Globus pallidus (tissue), 1 donor: ENCODE measurements around the gene ARFRP1.

Experiments used
- DNase-seq: peaks from one replicate; pipeline ENCODE4 v3.0.0-alpha.2; 2015; ENCODE audit warnings: low spot score

Gene ARFRP1, protein sequence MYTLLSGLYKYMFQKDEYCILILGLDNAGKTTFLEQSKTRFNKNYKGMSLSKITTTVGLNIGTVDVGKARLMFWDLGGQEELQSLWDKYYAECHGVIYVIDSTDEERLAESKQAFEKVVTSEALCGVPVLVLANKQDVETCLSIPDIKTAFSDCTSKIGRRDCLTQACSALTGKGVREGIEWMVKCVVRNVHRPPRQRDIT

DNA sequence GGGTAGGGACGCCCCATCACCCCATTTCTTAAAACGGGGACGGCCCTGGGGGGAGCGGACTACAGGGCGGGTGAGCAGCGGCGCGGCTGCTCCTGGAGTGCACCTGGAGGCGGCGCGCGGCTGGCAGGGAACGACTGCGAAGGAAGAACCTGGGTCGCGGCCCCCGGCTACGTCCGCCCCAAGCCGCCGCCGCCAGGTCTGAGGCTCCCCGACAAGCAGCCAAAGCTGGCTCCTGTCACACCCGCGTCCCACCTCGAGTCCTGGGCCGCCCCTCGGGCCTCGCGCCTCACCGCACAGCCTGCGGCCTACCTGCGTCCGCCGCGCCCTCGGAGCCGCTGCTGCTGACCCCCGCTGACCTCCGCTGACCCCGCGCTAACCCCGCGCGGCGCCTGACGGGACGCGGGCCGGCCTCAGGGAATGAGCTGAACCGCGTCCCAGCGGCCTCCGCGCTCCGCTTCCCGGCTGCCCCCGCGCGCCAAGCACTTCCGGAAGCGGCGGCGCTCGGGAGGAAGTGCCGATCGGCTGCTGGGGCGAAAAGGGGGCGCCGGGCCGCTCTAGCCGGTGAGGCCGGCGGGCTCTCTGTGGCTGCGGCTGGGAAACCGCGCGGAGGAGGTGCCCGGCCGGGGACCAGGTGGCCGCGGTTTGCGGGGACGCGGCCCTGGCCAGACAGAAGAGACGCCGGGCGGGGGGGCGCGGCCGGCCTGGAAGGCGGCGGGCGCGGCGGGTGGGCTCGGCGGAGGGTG lies at the start of gene ARFRP1, which contains the start of gene ZGPAT:
TSS of gene ARFRP1 (minus strand) at position 419 of the 743 bp plus-strand sequence. CDS start 885 bp downstream, outside the sequence.
TSS of gene ZGPAT (plus strand) at position 482 of the 743 bp plus-strand sequence. CDS start 542 bp downstream, outside the sequence.
- peak; percentile 85 for DNase-seq

DNA sequence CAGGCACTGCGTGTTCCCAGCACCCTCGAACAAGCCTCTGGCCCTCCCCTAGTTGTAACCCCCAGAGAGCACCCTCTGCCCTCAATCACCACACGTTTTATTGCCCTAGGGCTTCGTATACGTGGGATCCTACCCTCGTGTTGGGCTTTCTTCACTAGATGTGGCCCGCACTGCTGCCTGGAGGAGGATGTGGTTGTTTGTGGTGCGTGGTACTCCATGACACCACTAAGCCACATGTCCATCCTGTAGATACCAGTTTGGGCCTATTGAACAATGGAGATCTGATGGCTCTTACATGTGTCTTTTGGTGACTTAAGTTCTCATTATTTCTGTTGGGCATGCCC lies 48.8 kb upstream of the ARFRP1 start:
- no peak for DNase-seq

DNA sequence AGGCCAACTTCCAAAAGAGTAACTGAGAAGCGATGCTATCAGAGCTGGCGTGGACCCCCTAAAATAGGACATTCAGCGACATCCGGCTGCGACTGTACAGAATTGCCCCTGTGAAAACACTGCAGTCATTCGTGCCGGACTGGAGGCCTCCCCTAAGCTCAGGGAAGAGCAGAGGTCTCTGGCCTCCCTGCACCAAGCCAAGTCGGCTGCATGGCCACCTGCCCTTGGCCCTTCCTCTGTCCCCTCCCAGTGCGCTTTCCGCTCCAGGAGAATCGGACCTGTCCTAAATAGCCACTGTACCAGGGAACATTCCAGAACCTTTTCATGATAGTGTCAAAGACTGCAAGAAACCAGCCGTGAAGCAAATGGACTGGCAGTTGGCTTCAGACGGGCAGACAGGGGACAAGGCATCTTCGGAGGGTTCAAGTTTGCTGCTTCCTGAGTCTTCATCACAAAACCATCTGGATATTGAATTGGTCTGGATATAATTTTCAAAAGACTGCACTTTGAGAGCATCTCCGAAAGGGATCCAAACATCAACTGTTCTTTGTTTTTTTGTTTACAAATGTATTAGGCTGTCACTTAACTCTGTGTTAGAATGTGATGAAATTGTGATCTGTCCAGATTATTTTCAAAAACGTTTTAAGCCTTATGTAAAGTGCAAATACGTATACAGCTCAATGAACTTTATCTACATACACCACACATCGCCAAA lies 48.3 kb upstream of the ARFRP1 start:
- no peak for DNase-seq

DNA sequence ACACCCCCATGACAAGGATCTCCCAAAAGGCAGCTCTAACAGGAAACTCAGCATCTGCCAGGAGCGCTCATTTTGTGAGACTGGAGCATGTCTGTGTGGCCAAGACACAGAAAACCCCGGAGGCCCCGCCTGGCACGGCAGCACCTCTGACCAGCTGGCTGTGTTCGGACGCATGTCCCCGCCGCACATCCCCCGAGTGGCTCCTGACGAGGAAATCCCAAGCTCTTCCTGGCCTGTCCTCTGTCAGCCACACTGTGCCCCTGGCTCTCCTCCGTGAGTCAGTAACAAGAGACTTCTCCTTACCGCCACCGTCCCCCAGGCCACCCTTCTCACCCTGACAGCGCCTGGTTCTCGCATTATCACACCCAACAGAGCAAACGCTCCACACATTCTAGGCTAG lies 46.2 kb upstream of the ARFRP1 start:
- DNase-seq: no peak

DNA sequence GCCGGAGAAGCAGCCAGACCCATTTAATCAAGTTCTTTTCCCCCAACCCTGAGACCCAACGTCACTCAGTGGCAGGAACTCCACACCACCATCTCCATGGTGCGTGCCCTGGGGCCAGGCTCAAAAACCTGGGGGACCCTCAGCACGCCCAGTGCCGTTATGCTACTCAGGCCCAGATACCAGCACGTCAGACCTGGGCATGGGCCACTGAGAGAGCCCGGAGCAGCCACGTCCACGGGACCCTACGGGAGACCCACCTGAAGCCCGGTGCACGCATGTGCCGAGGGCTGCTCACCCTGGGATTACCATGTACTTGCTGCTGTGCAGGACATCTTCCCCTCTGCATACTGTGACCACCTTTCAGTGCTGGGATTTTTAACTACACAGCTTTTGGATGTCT lies 45.6 kb upstream of the ARFRP1 start:
- DNase-seq: no peak

DNA sequence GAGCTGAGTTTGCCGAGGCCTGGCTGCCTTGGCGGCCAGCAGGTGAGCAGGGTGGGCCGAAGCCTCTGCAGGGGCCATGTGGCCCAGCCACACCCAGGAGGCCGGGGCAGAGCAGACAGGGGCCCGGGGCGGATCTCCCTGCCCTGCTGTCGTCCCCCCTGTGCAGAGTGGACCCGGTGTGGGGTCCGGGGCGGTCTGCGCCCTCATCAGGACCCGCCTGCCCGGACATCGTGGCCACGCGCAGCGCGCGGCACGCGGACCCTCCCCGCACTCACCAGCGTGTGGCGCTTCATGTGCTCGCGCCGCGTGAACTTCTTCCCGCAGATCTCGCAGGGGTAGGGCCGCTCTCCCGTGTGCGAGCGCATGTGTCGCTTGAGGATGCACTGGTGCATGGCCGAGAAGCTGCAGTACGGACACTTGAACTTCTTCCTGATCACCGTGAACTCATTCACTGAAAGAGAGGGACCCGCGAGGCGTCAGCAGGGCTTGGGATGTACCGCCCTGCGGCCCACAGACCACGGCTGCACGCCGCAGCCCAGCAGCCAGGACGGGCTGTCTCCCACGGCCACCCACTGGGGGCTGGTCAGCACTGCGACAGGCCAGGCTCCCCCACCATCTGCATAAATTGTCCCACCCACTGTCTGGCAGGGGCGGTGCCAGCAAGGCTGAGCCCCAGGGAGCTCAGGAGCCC lies 44.8 kb upstream of the ARFRP1 start:
- no peak for DNase-seq

DNA sequence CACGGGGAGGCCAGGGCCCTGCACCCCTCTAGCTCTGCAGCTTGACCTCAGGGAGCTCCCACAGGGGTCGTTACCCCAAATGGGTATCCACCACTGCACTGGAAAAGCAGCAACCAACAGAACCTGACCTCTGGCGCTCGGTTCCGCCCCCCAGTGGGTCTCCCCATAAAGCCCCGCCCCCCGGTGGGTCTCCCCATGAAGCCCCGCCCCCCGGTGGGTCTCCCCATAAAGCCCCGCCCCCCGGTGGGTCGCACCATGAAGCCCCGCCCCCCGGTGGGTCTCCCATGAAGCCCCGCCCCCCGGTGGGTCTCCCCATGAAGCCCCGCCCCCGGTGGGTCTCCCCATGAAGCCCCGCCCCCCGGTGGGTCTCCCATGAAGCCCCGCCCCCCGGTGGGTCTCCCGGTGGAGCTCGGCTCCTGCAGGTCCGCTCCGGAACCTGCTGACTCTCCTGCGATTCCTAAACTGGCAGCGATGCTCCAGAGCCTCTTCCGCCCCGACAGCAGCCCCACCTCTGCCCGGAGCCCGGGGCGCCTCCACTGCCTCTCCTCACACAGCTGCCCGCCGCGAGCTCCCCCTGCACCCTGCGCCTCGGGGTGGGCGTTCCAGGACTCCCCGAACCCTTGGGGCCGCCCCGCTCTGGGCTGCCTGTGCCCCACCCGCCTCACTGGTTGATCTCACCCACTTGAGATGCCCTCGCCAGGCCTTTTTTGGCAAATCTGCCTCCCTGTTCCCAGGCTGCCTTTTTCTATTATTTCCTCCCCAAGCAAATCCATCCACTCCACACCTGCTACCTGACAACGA lies 43.9 kb upstream of the ARFRP1 start:
- DNase-seq: no peak

DNA sequence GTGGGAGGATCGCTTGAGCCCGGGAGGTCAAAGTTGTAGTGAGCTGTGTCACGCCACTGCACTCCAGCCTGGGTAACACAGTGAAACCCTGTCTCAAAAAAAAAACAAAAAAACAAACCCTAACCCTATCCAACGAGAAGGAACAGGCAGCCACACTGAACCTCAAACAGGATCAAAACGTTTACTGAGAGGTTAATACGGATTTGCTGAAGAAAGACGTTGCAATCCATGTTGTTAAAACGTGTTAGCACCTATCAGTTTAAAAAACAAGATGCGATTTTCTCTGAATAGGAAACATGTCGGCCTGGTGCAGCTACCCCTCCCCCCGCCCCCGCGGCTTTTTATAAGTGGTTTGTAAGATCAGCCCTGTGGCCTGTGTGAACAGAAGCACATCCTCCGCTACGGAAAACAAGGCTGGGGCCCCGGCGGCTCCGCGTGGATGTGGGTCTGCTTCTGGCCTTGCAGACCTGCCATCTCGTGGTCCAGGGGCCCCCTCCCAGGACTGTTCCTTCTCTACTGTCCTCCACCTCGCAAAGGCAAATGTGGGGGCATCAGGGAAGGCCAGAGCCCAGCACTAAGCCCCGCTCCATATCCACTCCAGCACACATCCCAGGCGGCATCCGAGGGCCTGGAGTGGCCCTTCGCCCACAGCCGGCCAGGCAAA lies 43.2 kb upstream of the ARFRP1 start:
- DNase-seq: no peak

DNA sequence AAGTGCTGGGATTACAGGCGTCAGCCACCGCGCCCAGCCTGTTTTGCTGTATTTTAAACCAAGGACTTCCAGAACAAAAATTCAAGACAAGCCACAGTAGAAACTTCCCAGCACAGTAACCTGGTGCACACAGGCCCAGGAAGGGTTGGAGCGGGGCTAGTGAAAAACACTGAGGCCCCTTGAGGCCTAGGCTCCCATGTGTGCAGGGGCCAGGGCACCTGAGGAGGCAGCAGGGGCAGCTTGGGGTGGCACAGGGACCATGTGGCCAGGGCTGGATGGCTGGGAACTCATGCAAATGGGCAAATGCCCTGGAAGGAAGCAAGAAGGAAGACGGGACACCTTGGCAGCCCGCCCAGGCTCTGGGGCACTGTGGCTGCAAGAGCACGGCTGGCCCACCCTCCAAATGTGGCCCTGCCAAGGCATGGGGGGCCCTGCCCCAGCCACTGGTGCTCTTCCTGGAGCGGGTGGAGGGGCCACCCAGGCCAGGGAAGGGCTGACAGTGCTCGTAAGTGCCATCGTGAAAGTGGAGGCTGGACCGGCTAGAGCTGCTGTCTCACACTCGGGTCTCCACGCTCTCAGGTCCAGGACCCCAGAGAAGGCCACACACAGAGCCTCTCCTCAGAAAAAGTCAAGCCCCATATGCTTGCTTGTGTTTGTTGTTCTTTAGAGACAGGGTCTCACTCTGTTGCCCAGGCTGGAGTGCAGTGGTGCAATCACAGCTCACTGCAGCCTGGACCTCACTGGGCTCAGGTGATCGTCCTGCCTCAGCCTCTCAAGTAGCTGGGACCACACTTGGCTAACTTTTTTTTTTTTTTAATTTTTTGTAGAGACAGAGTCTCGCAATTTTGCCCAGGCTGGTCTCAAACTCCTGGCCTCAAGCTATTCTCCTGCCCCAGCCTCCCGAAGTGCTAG lies 42.1 kb upstream of the ARFRP1 start:
- no peak for DNase-seq

DNA sequence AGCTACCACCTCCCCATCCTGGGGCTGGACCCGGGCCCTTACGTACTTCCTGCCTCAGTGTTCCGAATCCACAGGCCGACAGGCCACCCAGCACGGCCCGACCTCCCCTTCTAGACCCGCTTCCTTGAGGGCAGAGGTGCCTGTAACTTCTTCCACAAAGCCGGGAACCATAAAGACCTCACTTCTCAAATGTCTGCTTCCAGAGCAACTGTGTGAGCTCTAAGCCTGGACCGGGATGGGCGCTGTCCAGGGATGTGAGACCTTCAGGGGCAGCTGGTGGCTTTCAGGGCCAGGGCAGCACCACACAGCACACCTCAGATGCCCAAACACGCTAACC lies 41.1 kb upstream of the ARFRP1 start:
- no peak for DNase-seq

DNA sequence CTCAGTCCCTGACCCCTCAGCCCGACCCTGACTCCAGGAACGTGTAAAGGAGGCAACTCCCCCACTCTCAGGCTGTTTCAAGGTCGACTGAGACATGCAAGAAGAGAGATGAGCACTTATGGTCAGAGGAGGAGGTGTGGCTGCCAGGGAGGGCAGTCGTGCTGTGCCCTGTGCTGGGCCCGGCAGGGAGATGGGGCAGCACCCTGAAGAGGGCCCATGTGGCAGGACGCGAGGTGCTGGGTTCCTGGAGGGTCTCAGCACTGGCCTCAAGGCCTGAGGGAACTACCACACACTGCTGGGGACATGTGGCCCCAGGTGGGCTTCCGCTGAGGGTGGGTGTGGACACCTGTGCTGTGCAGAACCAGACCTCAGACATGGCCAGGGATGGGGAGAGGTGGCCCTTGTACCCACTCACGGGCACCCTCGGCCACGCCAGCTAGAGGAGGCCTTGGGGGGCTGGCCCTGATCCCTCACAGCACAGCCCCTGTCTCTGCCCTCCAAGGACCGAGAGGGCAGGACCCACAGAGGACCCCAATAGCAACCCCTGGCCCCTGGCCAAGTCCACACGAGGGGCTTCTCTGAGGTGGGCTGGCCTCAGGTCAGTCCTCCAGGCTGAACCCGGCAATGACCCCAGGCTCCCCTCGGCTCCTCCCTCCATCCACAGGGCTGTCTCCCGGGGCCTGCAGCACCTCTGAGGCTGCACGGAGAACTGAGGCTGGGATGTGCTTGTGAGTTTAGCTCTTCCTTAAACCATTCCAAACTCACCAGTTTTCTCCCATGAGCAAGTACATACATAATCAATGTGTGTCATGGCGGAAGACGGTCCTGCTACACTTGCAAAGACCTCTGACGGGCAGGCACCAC lies 40.5 kb upstream of the ARFRP1 start:
- no peak for DNase-seq

DNA sequence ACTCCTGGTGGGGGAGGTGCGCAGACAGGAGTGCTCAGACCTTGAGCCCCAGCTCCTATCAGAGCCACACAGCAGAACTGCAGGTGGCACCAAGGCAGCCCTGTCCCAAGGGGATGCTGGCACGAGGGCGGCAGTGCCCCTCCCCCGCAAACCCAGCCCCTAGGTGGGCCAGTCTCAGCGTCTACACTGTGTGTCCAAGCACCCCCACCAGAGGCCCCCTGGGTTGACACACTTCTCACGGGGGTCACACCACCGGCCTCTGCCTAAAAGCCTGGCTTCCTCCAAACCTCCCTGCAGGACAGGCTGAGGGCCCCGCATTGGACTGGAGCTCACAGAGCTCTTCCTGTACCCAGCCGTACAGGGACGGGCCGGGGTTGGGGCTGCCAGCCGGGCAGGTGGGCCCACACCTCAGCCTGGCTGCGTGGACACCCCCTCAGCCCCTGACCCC lies 39.9 kb upstream of the ARFRP1 start:
- no peak for DNase-seq

DNA sequence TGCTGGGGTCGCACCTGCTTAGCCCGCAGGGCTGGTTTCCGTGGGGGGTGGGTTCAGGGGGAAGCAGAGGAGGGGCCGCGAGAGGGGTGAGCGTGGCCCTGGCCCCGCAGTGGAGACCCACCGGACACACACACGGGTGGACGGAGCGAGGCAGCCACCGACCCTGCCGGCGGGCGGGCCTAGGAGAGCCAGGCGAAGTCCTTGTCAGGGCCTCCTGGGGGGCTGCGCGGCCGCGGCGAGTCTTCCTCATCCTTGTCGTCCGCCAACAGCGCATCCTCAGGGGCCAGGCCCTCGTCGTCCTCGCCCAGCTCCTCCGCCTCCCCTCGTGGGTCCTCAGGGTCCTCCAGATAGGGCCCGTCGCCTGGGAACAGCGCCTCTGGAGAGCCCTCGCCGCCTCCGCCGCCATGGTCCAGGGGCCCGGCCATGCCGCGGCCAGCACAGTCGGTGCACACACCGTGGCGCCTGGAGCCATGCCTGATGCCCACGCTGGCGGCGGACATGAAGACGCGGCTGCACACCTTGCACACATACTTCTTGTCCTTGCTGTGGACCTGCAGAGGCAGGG lies 39.1 kb upstream of the ARFRP1 start:
- DNase-seq: no peak

DNA sequence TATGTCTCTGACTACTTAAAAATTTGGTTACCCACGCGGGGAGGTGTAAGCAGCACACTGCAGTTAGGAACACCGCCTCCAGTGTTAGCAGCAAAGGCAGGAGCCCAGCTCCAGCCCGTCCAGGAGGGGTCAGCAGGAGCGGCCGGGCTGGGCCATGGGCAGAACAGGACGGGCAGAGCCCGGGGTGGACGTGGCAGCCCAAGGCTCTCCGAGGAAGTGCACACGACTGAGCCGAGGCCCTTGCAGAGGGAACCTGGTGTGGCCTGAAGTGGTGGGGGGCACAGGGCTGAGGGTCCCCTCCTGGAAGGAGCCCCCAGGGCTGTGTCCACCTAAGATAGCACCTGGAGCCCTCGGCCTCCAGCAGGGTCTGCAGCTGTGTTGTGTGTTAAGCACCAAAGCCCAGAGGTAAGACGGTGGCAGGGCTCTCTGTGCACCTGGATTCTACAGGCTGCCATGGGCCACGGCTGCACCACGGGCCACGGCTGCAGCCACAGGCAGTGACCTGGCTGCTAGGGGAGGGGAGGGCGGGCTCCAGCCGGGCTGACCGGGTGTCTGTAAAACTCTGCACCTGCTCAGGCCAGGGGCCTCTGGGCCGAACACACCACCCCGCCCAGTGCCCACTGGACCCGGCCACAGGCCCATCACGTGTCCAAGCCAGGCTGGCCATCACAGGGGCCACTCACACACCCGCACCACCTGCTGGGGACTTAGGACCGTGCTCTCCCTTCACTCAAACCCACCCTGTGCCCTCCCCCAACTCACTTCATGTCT lies 38.4 kb upstream of the ARFRP1 start:
- no peak for DNase-seq

DNA sequence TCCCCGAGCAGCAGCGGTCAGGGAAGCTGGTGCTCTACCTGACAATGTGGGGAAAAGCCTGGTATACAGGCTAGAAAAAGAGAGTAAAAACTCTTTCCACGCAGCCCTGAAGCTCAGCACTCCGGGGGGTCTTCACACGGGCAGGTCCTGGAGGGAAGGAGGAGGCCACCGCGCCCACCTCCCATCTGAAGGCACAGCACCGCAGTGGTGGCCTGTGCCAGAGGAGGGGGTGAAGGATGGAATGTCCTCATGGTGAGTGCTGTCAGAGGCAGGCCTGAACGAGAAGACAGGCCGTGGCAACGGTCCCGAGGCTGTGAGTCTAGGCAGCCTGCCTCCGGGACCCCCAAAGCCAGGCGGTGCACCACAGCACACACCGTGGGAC lies 37.6 kb upstream of the ARFRP1 start:
- no peak for DNase-seq

DNA sequence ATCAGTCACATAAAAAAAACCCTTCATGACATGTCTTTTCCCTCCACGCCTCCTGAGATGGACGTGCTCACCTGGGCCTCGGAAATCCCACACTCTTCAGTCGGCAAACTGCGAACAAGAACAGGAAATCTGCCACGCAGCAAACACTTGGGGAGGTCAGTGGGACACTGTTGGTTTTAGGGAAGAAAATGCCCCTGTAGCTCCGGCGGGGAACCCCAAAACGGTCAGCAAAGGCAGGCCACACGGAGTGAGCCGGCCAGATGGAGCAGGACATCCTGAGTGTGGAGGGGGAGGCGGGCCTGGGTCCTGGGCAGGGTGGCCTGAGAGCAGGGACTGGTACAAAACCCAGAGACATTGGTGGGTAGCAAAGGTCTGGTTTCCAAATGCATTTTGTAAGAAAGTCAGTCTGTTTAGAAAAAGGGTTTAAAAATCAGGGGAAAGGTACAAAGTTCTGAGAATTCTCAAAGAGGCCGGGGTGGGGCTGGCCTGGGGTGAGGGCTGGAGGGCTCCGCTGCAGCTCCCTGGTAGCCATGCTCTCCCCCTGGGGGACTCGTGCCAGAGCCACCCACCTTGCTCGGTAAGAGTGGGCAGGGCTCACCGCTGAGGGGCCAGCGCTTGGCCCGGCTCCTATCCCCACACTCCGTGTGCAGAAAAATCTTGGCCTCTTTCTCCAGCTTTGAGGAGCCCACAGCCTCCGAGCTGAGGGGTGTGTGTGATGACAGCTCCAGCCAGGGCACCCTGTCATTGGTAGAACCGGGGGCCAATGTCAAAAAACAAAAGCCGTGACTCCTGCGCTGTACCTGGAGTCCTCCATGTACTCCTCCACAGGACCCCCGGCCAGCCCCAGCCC lies 37.0 kb upstream of the ARFRP1 start:
- DNase-seq: no peak

DNA sequence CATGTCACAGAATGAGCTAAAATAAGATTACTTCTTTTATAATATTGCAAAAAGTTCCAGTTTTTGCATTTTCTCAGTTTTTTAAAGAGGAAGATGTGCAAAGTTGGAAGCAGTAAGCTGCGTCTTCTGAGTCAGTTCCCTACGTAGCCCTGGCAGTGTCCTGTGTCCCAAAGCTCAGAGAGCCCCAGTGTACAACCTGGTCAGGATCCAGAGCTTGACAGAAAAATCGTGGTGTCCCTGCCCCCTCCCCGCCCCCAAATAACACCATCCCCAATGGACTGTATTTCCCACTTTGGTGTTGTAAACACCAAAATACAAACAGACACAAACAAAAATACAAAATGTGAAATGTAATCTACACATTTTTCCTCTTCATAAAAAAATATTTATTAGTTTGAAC lies 36.4 kb upstream of the ARFRP1 start:
- DNase-seq: no peak
